Measurements from ENCODE around the gene VEGFA.

Gene VEGFA

DNA sequence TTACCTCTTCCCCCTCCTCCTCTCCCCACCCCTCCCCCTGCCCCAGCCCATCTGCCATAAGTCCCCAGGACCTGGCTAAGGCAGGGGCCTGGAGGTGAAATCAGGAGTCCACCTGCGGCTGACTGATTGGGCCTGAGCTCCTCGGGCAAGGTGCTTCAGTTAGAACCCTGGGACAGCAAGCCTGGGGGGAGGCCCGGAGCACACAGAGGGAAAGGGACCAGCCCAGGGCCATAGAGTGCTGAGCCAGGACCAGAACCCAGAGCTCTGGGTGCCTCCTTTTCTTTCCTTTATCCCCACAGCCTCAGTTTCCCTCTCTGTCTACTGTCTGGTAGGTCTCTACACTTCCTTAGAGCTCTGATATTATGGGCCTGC is 35.7 kb upstream of the VEGFA start:
- Histone ChIP-seq H3K27me3 (ENCODE audit: insufficient read depth, low read length) (no peaks in the 10 kb centered on the region), H2AK5ac (ENCODE audit: low read length) (no peak overlapping the region), H3K79me2 (ENCODE audit: control insufficient read depth, insufficient read depth, low read length, poor library complexity) (no peaks in the 10 kb centered on the region), H3K9ac (ENCODE audit: low read length) (no peak overlapping the region), H3K9me3 (ENCODE audit: insufficient read depth, low read depth, low read length) (peaks cover 6% of the 10 kb centered on the region), H3K4ac (ENCODE audit: low read depth, low read length) (no peak overlapping the region), H2BK120ac (ENCODE audit: insufficient read depth, low read length, poor library complexity) (no peak overlapping the region), H3K27ac (ENCODE audit: low read depth, low read length) (no peak overlapping the region), H4K12ac (ENCODE audit: low read depth, low read length) (no peak overlapping the region), H3K4me3 (ENCODE audit: low read depth, low read length) (no peak overlapping the region), H3K23ac (ENCODE audit: low read length) (no peak overlapping the region), H3K79me1 (ENCODE audit: low read length) (no peaks in the 10 kb centered on the region), H3K18ac (ENCODE audit: low read length) (no peak overlapping the region), H3K4me1 (ENCODE audit: control insufficient read depth in 1 of 2, insufficient read depth in 2 of 2, low read length in 2 of 2) (peaks cover 0 to 3% of the 10 kb centered on the region in 2 experiments), H3K36me3 (ENCODE audit: control insufficient read depth in 1 of 2, insufficient read depth in 2 of 2, low read length in 2 of 2) (no peaks in the 10 kb centered on the region), H4K8ac (ENCODE audit: low read depth, low read length) (no peak overlapping the region), H2AFZ (ENCODE audit: insufficient read depth, low read length, poor library complexity) (no peak overlapping the region), H2BK5ac (ENCODE audit: low read depth, low read length, poor library complexity) (no peak overlapping the region), H4K91ac (ENCODE audit: low read depth, low read length) (no peak overlapping the region), H3K14ac (ENCODE audit: low read length) (no peak overlapping the region), H2BK12ac (ENCODE audit: low read length) (no peak overlapping the region), H3K4me2 (ENCODE audit: low read length) (no peak overlapping the region)
- no peak for DNase-seq
- WGBS (ENCODE audit: extremely low coverage, insufficient coverage, insufficient read length), result no CpG with 5 or more reads among the region's 3 CpGs

DNA sequence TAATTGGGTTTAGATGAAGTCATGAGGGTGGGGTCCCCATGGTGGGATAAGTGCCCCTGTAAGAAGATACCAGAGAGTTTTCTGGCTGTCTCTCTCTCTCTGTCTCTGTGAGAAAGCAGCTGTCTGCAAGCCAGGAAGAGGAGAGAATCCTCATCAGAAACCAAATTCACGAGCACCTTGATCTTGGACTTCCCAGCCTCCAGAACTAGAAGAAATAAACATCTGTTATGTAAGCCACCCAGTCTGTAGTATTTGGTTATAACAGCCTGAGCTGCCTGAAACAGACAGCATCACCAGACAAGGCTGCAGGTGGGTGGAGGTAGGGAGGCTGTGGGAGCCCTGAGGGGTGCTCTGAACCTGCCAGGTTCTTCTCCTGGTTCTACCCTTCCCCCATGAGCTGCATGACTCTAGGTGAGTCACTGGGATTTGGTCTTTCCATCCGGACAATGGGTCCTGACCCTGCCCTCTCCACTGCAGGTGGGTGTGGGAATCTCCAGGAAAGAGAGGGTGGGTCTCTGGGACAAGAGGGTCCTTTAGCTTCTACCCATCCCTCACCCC is 34.3 kb upstream of the VEGFA start:
- Histone ChIP-seq H4K91ac (ENCODE audit: low read depth, low read length) (no peak overlapping the region), H3K79me1 (ENCODE audit: low read length) (no peaks in the 10 kb centered on the region), H3K23ac (ENCODE audit: low read length) (no peak overlapping the region), H2BK5ac (ENCODE audit: low read depth, low read length, poor library complexity) (no peak overlapping the region), H3K36me3 (ENCODE audit: control insufficient read depth in 1 of 2, insufficient read depth in 2 of 2, low read length in 2 of 2) (no peaks in the 10 kb centered on the region), H2AFZ (ENCODE audit: insufficient read depth, low read length, poor library complexity) (no peak overlapping the region), H3K14ac (ENCODE audit: low read length) (no peak overlapping the region), H3K4me1 (ENCODE audit: control insufficient read depth in 1 of 2, insufficient read depth in 2 of 2, low read length in 2 of 2) (peaks cover 0 to 3% of the 10 kb centered on the region in 2 experiments), H3K27me3 (ENCODE audit: insufficient read depth, low read length) (no peaks in the 10 kb centered on the region), H3K9ac (ENCODE audit: low read length) (no peak overlapping the region), H3K4me2 (ENCODE audit: low read length) (no peak overlapping the region), H3K79me2 (ENCODE audit: control insufficient read depth, insufficient read depth, low read length, poor library complexity) (no peaks in the 10 kb centered on the region), H4K12ac (ENCODE audit: low read depth, low read length) (no peak overlapping the region), H3K4ac (ENCODE audit: low read depth, low read length) (no peak overlapping the region), H3K18ac (ENCODE audit: low read length) (no peak overlapping the region), H3K27ac (ENCODE audit: low read depth, low read length) (no peak overlapping the region), H3K4me3 (ENCODE audit: low read depth, low read length) (no peak overlapping the region), H2BK12ac (ENCODE audit: low read length) (no peak overlapping the region), H2AK5ac (ENCODE audit: low read length) (no peak overlapping the region), H4K8ac (ENCODE audit: low read depth, low read length) (no peak overlapping the region), H3K9me3 (ENCODE audit: insufficient read depth, low read depth, low read length) (peaks cover 8% of the 10 kb centered on the region), H2BK120ac (ENCODE audit: insufficient read depth, low read length, poor library complexity) (no peak overlapping the region)
- WGBS (ENCODE audit: extremely low coverage, insufficient coverage, insufficient read length), result no CpG with 5 or more reads among the region's 2 CpGs
- DNase-seq, result no peak

DNA sequence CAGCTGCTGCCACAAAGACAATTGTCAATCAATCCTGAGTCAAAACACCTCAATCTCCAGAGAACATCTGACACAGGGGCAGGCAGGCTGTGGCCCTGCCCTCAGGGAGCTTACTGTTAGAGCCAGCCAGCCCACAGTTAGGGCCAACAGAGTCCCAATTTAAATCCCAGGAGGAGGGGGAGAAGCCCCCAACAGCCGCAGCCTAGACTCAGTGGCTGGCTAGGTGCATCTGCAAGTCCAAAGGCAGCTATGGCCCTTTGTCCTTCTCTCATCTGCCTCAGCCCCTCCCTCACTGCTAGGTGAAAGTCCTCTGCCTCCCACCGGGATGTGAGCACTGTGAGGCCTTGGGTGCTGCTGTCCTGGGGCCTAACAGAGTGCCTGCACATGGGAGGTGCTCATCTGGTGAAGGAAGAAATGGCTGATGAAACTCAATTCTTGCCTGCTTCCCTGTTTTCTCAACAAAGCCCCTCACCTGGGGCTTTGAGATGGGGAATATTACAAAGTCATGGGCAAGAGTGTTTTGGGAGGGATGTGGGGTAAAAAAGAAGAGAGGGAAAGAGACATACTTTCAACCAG is 33.7 kb upstream of the VEGFA start:
- Histone ChIP-seq H3K36me3 (ENCODE audit: control insufficient read depth in 1 of 2, insufficient read depth in 2 of 2, low read length in 2 of 2) (no peaks in the 10 kb centered on the region), H3K18ac (ENCODE audit: low read length) (no peak overlapping the region), H3K14ac (ENCODE audit: low read length) (no peak overlapping the region), H3K79me1 (ENCODE audit: low read length) (no peaks in the 10 kb centered on the region), H3K4me3 (ENCODE audit: low read depth, low read length) (no peak overlapping the region), H4K12ac (ENCODE audit: low read depth, low read length) (no peak overlapping the region), H3K23ac (ENCODE audit: low read length) (no peak overlapping the region), H2AK5ac (ENCODE audit: low read length) (no peak overlapping the region), H4K8ac (ENCODE audit: low read depth, low read length) (no peak overlapping the region), H2BK5ac (ENCODE audit: low read depth, low read length, poor library complexity) (no peak overlapping the region), H3K27ac (ENCODE audit: low read depth, low read length) (no peak overlapping the region), H3K79me2 (ENCODE audit: control insufficient read depth, insufficient read depth, low read length, poor library complexity) (no peaks in the 10 kb centered on the region), H3K9ac (ENCODE audit: low read length) (no peak overlapping the region), H3K27me3 (ENCODE audit: insufficient read depth, low read length) (no peaks in the 10 kb centered on the region), H2AFZ (ENCODE audit: insufficient read depth, low read length, poor library complexity) (no peak overlapping the region), H3K9me3 (ENCODE audit: insufficient read depth, low read depth, low read length) (peaks cover 8% of the 10 kb centered on the region), H4K91ac (ENCODE audit: low read depth, low read length) (no peak overlapping the region), H3K4me2 (ENCODE audit: low read length) (no peak overlapping the region), H2BK120ac (ENCODE audit: insufficient read depth, low read length, poor library complexity) (no peak overlapping the region), H3K4me1 (ENCODE audit: control insufficient read depth in 1 of 2, insufficient read depth in 2 of 2, low read length in 2 of 2) (peaks cover 0 to 3% of the 10 kb centered on the region in 2 experiments), H3K4ac (ENCODE audit: low read depth, low read length) (no peak overlapping the region), H2BK12ac (ENCODE audit: low read length) (no peak overlapping the region)
- DNase-seq, result no peak
- no CpG with 5 or more reads among the region's 2 CpGs for WGBS (ENCODE audit: extremely low coverage, insufficient coverage, insufficient read length)

DNA sequence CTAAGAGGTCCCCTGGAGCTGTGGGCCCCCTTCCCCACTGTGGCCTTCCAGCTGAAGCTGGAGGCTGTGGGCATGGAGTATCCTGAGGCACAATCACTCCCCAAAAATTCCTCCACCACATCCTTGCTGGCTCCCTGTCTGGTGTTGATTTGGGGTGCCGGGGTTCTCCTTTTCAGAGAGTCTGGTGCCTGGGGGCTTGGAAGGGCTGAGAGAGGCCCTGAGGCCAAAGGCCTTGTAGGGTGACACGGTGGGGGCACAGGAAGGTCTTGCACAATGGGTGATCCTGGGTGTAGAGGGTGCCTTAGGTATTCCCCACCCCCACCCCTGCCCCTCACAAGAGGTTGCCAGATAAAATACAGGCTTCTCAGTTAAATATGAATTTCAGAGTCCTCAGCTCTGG is 33.2 kb upstream of the VEGFA start:
- Histone ChIP-seq H2AK5ac (ENCODE audit: low read length) (no peak overlapping the region), H3K9me3 (ENCODE audit: insufficient read depth, low read depth, low read length) (peaks cover 8% of the 10 kb centered on the region), H2AFZ (ENCODE audit: insufficient read depth, low read length, poor library complexity) (no peak overlapping the region), H2BK12ac (ENCODE audit: low read length) (no peak overlapping the region), H3K4ac (ENCODE audit: low read depth, low read length) (no peak overlapping the region), H3K14ac (ENCODE audit: low read length) (no peak overlapping the region), H3K9ac (ENCODE audit: low read length) (no peak overlapping the region), H3K23ac (ENCODE audit: low read length) (no peak overlapping the region), H3K36me3 (ENCODE audit: control insufficient read depth in 1 of 2, insufficient read depth in 2 of 2, low read length in 2 of 2) (no peaks in the 10 kb centered on the region), H3K4me1 (ENCODE audit: control insufficient read depth in 1 of 2, insufficient read depth in 2 of 2, low read length in 2 of 2) (peaks cover 0 to 3% of the 10 kb centered on the region in 2 experiments), H3K4me3 (ENCODE audit: low read depth, low read length) (no peak overlapping the region), H4K12ac (ENCODE audit: low read depth, low read length) (no peak overlapping the region), H3K27ac (ENCODE audit: low read depth, low read length) (no peak overlapping the region), H3K27me3 (ENCODE audit: insufficient read depth, low read length) (no peaks in the 10 kb centered on the region), H3K79me1 (ENCODE audit: low read length) (no peaks in the 10 kb centered on the region), H2BK5ac (ENCODE audit: low read depth, low read length, poor library complexity) (no peak overlapping the region), H4K91ac (ENCODE audit: low read depth, low read length) (no peak overlapping the region), H2BK120ac (ENCODE audit: insufficient read depth, low read length, poor library complexity) (no peak overlapping the region), H3K4me2 (ENCODE audit: low read length) (no peak overlapping the region), H3K18ac (ENCODE audit: low read length) (no peak overlapping the region), H4K8ac (ENCODE audit: low read depth, low read length) (no peak overlapping the region), H3K79me2 (ENCODE audit: control insufficient read depth, insufficient read depth, low read length, poor library complexity) (no peaks in the 10 kb centered on the region)
- no peak for DNase-seq
- no CpG with 5 or more reads among the region's 2 CpGs for WGBS (ENCODE audit: extremely low coverage, insufficient coverage, insufficient read length)

Data from trophoblast cell (in vitro differentiated cells and primary cell).